Activated CD8-positive, alpha-beta memory T cell treated with anti-CD3 and anti-CD28 coated beads, Interleukin-2, amount 50 U/mL, for 1 hour (primary cell): Measurements from ENCODE around the gene PNMA6F.
"Not testable (repeated sequence)": the region's sequence is repeated elsewhere in the genome, so short reads cannot be mapped to it uniquely, and the experiment has no call there.

Experiments
- DNase-seq: peaks from one replicate; pipeline ENCODE4 v3.0.0-alpha.2; 2020; ENCODE audit errors: extremely low read depth

Gene PNMA6F

DNA sequence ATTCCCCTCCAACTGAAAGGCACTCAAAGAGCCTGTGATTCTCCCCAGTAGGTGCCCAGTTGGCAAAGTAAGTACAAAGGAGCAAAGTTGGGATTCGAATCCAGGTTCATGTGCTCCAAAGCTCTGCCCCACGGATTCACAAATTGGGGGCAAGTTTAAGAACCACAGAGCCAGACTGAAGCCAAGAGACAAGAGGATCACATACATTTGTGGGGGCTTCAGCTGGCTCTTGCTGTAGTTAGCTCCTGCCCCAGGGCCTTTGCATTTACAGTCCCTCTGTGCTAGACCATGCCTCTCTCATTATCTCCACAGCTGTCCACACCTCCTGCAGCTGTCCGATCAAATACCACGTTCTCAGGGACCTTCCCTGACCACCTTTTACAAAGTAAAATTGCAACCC lies 18.8 kb downstream of the PNMA6F start:
- no peak for DNase-seq

DNA sequence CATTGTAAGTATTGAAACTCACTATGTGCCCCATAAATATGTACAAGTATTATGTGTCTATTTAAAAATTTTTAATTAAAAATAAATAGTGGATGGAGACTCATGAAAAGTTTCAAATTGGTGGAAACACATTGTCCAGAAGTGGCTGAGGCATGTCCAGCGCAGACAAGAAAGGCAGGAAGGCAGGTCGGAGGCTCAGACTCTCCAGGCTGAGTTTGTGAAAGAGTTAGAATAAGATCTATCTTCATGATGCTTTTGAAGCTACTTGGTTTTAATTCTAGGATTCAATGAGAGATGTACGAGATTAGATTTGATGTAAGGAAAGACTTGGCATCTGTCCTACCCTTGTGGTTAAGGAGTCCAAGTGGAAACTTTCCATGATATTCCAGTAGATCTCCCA lies 19.8 kb downstream of the PNMA6F start:
- DNase-seq, result no peak

DNA sequence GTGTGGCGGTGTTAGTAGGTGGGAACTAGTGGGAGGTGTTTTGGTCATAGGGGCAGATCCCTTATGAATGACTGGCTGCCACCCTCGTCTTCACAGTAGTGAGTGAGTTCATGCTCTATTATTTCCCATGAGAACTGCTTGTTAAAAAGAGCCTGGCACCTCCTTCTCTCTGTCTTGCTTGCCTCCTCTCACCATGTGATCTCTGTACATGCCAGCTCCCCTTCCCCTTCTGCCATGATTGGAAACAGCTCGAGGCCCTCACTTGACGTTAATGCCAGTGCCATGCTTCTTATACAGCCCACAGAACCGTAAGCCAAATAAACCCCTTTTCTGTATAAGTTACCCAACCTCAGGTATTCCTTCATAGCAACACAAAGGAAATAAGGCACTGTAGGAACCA lies 21.7 kb downstream of the PNMA6F start:
- DNase-seq, result no peak

DNA sequence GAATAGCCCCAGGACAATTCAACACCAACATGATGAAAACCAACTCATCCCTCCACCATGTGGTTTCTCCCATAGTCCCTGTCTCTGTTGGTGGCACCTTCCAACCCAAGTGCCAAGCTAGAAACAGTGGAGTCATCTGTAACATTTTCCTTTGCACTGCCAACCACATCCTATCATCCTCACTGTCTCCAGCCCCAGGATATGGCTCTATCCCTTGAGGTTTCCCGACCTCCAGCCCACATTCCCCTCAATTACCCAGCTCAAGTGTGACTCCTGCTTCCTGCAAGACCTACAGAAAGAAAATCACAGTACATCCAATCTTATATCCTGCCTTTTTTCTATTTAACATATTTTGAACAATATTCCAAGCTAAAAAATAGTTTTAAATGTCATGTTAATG lies 24.2 kb downstream of the PNMA6F start:
- DNase-seq, result no peak

DNA sequence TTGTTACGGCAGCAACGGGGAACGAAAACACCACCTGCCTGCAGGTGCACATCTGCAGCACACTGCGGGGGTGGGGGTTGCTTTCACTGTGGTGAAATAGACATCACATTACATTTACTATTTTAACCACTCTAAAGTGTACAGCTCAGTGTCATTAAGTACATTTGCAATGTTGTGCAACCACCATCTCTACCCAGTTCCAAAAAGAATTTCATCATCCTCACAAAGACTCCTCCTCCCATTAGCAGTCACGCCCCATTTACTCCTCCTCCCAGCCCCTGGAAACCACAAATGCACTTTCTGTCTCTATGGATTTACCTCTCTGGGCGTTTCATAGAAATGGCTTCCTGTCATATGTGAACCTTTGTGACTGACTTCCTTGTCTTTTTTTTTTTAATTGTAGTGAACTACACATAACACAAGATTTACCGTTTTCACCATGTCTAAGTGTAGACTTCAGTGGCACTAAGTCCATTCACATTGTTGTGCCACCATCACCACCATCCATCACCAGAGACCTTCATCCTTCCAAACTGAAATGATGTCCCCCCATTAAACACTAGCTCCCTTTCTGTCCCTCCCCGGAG lies 28.0 kb downstream of the PNMA6F start:
- DNase-seq, result not testable (repeated sequence)

DNA sequence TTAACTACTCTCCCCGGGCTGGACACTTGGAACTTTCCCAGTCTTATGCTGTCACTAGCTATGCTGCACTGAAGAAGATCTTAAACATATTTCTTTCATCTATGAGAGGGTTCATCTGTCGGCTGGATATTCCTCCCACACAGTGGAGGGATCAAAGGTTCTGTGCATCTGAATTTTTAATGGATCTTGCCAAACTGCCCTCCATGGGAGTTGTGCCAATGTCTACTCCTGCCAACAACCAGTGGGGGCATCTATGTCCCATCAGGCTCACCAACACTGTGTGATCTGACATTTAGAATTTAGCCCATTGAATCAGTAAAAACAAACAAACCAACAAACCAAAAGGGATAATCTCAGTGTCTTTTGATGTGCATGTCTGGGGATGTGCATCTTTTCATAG lies 32.8 kb downstream of the PNMA6F start:
- DNase-seq, result not testable (repeated sequence)

DNA sequence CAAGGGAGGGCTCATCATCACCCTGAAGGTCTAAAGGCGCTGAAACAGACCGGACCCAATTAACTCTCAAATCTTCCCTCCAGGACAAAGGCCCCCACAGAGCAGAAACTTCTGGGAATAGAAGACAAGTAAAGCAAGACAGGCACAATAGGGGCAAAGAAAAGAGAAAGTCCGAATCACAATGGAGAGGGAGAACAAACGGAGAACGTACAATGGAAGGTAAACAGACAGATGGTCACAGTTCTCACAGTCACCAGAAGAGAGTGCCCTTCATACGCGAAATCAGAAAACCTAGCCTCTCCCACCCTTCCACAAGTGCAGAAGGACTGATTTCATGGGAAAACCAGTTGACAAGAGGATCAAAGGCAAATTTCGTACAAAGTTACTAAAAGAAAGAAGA lies 35.9 kb downstream of the PNMA6F start:
- not testable (repeated sequence) for DNase-seq

DNA sequence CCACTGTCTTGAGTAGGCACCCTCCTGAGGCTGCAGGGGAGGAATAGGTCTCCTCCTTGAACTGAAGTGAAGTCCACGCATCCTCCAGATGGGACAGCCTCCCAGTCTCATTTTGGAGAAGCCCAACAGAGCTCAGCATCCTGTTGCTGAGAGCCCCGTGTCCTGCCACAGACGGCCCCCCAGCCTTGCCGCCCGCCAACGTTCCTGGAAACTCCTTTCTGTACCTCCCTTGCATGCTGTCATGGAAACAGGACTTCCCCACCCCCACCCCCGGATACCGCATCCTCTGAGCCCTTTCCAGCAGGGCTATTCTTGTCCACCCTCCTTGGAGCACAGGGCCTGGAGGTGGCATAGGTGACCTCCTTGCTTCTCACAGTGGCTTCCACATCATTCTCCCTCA lies 37.6 kb downstream of the PNMA6F start:
- not testable (repeated sequence) for DNase-seq

DNA sequence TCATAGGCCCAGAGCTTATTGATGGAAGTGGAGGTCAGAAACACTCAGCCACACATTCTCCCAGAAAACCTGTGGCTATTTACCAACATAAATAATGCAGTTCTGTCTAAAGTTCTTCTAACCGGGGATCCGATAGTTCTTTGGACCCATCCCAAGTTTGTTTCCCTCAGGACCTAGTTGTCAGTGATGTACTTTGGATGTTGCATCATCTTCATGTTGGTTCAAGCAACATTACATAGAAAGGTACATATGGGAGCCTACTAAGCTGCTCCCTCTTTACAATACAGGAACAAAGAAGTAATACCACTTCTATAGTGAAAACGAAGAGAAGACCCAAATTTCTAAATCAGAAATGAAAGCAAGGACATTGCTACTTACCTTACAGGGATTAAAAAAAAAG lies 39.8 kb downstream of the PNMA6F start:
- not testable (repeated sequence) for DNase-seq

DNA sequence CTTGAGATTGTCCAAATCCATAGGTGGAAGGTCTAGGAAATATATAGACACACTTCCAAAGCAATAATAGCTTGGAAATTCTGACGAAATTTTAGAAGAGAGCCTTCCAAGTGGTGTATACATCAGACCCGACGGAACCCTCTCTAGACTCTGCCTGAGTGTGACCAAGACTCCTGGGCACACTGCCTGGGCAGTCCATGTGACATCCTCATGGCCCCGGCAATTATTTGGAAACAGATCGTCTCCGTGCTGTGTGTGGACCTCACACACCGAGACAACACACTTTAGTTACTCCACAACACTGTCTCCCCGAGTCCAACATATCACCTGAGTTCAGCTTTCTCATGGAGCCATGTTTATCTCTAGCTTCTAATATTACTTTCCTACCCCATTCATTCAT lies 42.3 kb downstream of the PNMA6F start:
- DNase-seq, result not testable (repeated sequence)

DNA sequence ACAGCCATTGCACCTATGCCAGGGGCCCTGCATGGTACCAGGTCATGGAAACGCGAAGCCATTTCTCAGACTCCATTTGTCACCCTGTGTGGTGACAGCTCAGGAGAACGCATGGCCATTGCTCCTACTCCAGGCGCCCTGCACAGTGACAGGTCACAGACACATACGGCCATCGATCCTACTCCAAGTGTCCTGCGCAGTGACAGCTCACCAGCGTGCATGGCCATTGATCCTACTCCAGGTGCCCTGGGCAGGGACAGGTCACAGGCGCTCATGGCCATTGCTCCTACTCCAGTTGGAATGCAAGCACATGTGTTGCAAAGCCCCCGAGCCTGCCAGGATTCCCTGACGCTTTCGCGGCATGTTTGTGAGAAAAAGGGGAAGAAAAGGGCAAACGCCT lies 45.5 kb downstream of the PNMA6F start:
- DNase-seq, result not testable (repeated sequence)

DNA sequence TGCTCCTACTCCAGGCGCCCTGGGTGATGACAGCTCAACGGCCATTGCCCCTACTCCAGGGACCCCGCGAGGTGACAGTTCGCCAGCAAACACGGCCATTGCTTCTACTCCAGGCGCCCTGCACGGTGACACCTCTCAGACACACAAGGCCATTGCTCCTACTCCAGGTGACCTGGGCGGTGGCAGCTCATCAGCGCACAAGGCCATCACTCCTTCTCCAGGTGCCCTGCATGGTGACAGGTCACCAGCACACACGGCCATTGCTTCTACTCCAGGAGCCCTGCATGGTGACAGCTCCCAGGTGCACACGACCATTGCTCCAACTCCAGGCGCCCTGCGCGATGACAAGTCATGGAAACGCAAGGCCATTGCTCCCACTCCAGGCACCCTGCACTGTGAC lies 46.1 kb downstream of the PNMA6F start:
- not testable (repeated sequence) for DNase-seq

DNA sequence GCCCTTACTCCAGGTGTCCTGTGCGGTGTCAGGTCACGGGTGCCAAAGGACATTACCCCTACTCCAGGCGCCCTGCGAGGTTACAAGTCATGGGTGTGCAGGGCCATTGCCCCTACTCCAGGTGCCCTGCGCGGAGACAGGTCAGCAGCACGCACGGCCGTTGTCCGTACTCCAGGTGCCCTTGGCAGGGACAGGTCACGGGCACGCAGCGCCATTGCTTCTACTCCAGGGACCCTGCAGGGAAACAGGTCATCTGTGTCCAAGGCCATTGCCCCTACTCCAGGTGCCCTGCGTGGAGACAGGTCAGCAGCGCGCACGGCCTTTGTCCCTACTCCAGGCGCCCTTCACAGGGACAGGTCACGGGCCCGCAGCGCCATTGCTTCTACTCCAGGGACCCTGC lies 49.0 kb downstream of the PNMA6F start:
- not testable (repeated sequence) for DNase-seq

DNA sequence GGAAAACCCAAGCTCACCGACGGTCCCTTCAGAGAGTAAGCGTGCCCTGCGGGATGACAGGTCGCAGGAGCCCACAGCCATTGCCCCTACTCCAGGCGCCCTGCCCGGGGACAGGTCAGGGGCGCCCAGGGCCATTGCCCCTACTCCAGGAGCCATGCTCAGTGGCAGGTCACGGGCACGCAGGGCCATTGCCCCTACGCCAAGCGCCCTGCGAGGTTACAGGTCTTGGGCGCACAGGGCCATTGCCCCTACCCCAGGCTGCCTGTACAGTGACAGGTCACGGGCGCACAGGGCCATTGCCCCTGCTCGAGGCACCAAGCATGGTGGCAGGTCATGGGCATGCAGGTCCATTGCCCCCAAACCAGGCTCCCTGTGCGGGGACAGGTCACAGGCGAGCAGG lies 49.5 kb downstream of the PNMA6F start:
- DNase-seq, result not testable (repeated sequence)
